PC-9 (cell line): ENCODE measurements around the gene DOC2A. TPM values are rescaled to one million over a fixed set of nuclear protein-coding genes. Genes with fewer than 3 reads are reported as not detected.
"Not testable (repeated sequence)": the region's sequence is repeated elsewhere in the genome, so short reads cannot be mapped to it uniquely, and the experiment has no call there.

Experiments
- BruUV-seq: library from RNA; stranded (reverse); fragments of 400-500 nt; replicated peaks from 2 replicates; lab custom pipeline; 2021; lab: Mats Ljungman, UMichigan
- CTCF ChIA-PET: fragments of 300-600 bp; sonication (Branson Sonifier 250); formaldehyde crosslinking; loops from one replicate; lab custom pipeline; 2022; ENCODE audit warnings: antibody characterized with exemption; lab: Charles Lee
- POLR2A ChIA-PET: fragments of 300-600 bp; sonication (Branson Sonifier 250); formaldehyde crosslinking; loops from one replicate; lab custom pipeline; 2022; ENCODE audit warnings: antibody characterized with exemption; ENCODE audit not compliant: unreplicated experiment; lab: Charles Lee
- DNase-seq, 2 experiments: peaks; one replicate each; pipeline versions ENCODE4 v3.0.0 to v3.0.0-alpha.2; 2015 to 2022; ENCODE audit warnings: mixed read lengths in 1 of 2
- H2AFZ ChIP-seq: fragments of 200-600 bp; sonication (generic); 2 replicates; pipeline ENCODE4 v1.8.1; 2017; ENCODE audit warnings: antibody characterized with exemption
- H3F3A ChIP-seq: fragments of 200-600 bp; sonication (generic); 2 replicates; pipeline ENCODE4 v1.8.1; 2017; ENCODE audit warnings: antibody characterized with exemption, mild to moderate bottlenecking, low read depth; ENCODE audit not compliant: insufficient read depth
- H3K27ac ChIP-seq: fragments of 200-600 bp; sonication (generic); 2 replicates; pipeline ENCODE4 v1.6.1; 2016; ENCODE audit warnings: mixed run types
- H3K27me3 ChIP-seq: fragments of 200-600 bp; sonication (generic); 2 replicates; pipeline ENCODE4 v1.6.1; 2016; ENCODE audit warnings: low read depth, mixed run types; ENCODE audit not compliant: insufficient read depth
- H3K36me3 ChIP-seq: fragments of 200-600 bp; sonication (generic); 2 replicates; pipeline ENCODE4 v1.6.1; 2016; ENCODE audit warnings: low read depth, mixed run types
- H3K4me1 ChIP-seq: fragments of 200-600 bp; sonication (generic); replicated peaks from 2 replicates; pipeline ENCODE4 v1.6.1; 2016; ENCODE audit warnings: mixed run types; ENCODE audit not compliant: insufficient read depth
- H3K4me2 ChIP-seq: fragments of 200-600 bp; sonication (generic); 2 replicates; pipeline ENCODE4 v1.6.1; 2017; ENCODE audit warnings: mixed run types
- H3K4me3 ChIP-seq: fragments of 200-600 bp; sonication (generic); 2 replicates; pipeline ENCODE4 v1.6.1; 2016; ENCODE audit warnings: mixed run types
- H3K79me2 ChIP-seq: fragments of 200-600 bp; sonication (generic); 2 replicates; pipeline ENCODE4 v1.6.1; 2017; ENCODE audit warnings: low read depth, mixed run types
- H3K9me2 ChIP-seq: fragments of 200-600 bp; sonication (generic); 2 replicates; pipeline ENCODE4 v1.8.1; 2017; ENCODE audit warnings: mild to moderate bottlenecking; ENCODE audit not compliant: insufficient read depth
- H3K9me3 ChIP-seq: fragments of 200-600 bp; sonication (generic); 2 replicates; pipeline ENCODE4 v1.8.1; 2016; ENCODE audit warnings: low read depth; ENCODE audit not compliant: insufficient read depth
- H4K20me1 ChIP-seq: fragments of 200-600 bp; sonication (generic); 2 replicates; pipeline ENCODE4 v1.8.1; 2017; ENCODE audit not compliant: insufficient read depth
- CTCF ChIP-seq: fragments of 200-600 bp; sonication (generic); conservative IDR thresholded peaks from 2 replicates; pipeline ENCODE4 v1.6.1; 2017; ENCODE audit warnings: mixed run types, antibody characterized with exemption, mild to moderate bottlenecking, moderate library complexity
- EZH2 ChIP-seq: fragments of 200-600 bp; sonication (generic); IDR thresholded peaks from 2 replicates; pipeline ENCODE4 v1.8.0; 2017; ENCODE audit warnings: antibody characterized with exemption, low read depth
- intact Hi-C: fragments of 100-400 bp; cut with micrococcal nuclease; formaldehyde crosslinking; loops from one replicate; pipeline ENCODE4 v1.10.0; 2022; ENCODE audit not compliant: unreplicated experiment
- total RNA-seq: library from RNA; stranded (reverse); gene quantifications from 2 replicates; pipeline ENCODE4 v1.2.3, GENCODE V29; 2021

The DOC2A gene
- total RNA-seq, 1 experiment from 2014 or later: 11.0 TPM

- Histone ChIP-seq H4K20me1 (no peaks in the 10 kb centered on the region), H3K9me3 (no peaks in the 10 kb centered on the region), H2AFZ (no peak overlapping the region), H3K27ac (no peak overlapping the region), H3K36me3 (no peaks in the 10 kb centered on the region), H3K4me2 (no peak overlapping the region), H3K79me2 (no peaks in the 10 kb centered on the region), H3K4me1 (no peaks in the 10 kb centered on the region; the same call in 1 of the 2 replicates), H3K4me3 (no peak overlapping the region), H3K27me3 (no peaks in the 10 kb centered on the region), H3K9me2 (no peaks in the 10 kb centered on the region), H3F3A (peaks cover 13% of the 10 kb centered on the region)
- TF ChIP-seq EZH2 (no peak), CTCF (no peak)
- no peak for DNase-seq
- no TSS peak for BruUV-seq
- intact Hi-C loops: no loop called here
- POLR2A ChIA-PET: no interaction called here
- CTCF ChIA-PET: interaction anchor here (0.6 to 0.8 kb wide), 3 partner anchors 39 to 169 kb away, joined by 3 to 6 read pairs (median 5); no protein-coding TSS in a partner anchor
Measured at GRCh38 chr16:30017277-30017656, 6.4 kb upstream of the DOC2A start.

- peaks cover 2% of the 10 kb centered on the region; the same call in 1 of the 2 replicates for H3K27me3 ChIP-seq
- H3K9me3 ChIP-seq: no peaks in the 10 kb centered on the region
- no TSS peak for BruUV-seq
- H3K4me2 ChIP-seq: no peak overlapping the region
- H3K4me1 ChIP-seq: no peaks in the 10 kb centered on the region; the same call in 1 of the 2 replicates
- H3F3A ChIP-seq: peaks cover 13% of the 10 kb centered on the region
- no peaks in the 10 kb centered on the region for H3K79me2 ChIP-seq
- ChIA-PET POLR2A (no interaction called here), CTCF (interaction anchor here (0.6 to 0.8 kb wide), 2 partner anchors 38 to 149 kb away, joined by 3 to 5 read pairs; no protein-coding TSS in a partner anchor)
- no peaks in the 10 kb centered on the region for H3K9me2 ChIP-seq
- no peak overlapping the region for H3K4me3 ChIP-seq
- no peak overlapping the region for H3K27ac ChIP-seq
- no peaks in the 10 kb centered on the region for H4K20me1 ChIP-seq
- no peak for DNase-seq
- no peaks in the 10 kb centered on the region for H3K36me3 ChIP-seq
- intact Hi-C loops: no loop called here
- no peak overlapping the region for H2AFZ ChIP-seq
- TF ChIP-seq CTCF: no peak
- TF ChIP-seq EZH2: no peak
Measured at GRCh38 chr16:30016555-30017276, 5.9 kb upstream of the DOC2A start.

GRCh38 chr16:30015450-30015849 lies 4.6 kb upstream of the DOC2A start:
- H3F3A ChIP-seq: peaks cover 13% of the 10 kb centered on the region
- H3K4me3 ChIP-seq, H3K79me2 ChIP-seq, H3K9me2 ChIP-seq, H3K36me3 ChIP-seq, H3K4me1 ChIP-seq, CTCF ChIA-PET, intact Hi-C loops, H4K20me1 ChIP-seq, DNase-seq, H3K27ac ChIP-seq, H3K9me3 ChIP-seq, H3K4me2 ChIP-seq, H2AFZ ChIP-seq, BruUV-seq: not testable (repeated sequence)
- POLR2A ChIA-PET: interaction anchor here (0.6 kb wide), 2 partner anchors 79 to 371 kb away, joined by 3 to 14 read pairs; no protein-coding TSS in a partner anchor
- H3K27me3 ChIP-seq: peaks cover 12% of the 10 kb centered on the region

- BruUV-seq, intact Hi-C loops, H3K4me2 ChIP-seq, H3K4me3 ChIP-seq, H3K9me3 ChIP-seq, H3K36me3 ChIP-seq, H3K9me2 ChIP-seq, H3K79me2 ChIP-seq, H3K4me1 ChIP-seq, H4K20me1 ChIP-seq, H3K27ac ChIP-seq, H3F3A ChIP-seq, H2AFZ ChIP-seq, DNase-seq: not testable (repeated sequence)
- H3K27me3 ChIP-seq: peaks cover 16% of the 10 kb centered on the region
- CTCF ChIA-PET: interaction anchor here (0.6 to 0.7 kb wide), 3 partner anchors 87 to 663 kb away, joined by 5 to 13 read pairs (median 7); no protein-coding TSS in a partner anchor
- POLR2A ChIA-PET: interaction anchor here (0.7 kb wide), 1 partner anchor 148 kb away, joined by 9 read pairs; no protein-coding TSS in a partner anchor
Measured at GRCh38 chr16:30012598-30012997, 1.8 kb upstream of the DOC2A start.
